Activated CD4-positive, alpha-beta T cell treated with anti-CD3 and anti-CD28 coated beads for 4 hours (primary cell): Measurements from ENCODE around the gene TMEM190.
"Not testable (repeated sequence)": the region's sequence is repeated elsewhere in the genome, so short reads cannot be mapped to it uniquely, and the experiment has no call there.

Experiments
- DNase-seq, 2 donors: peaks; one replicate each; pipeline ENCODE4 v3.0.0-alpha.2; 2020

TMEM190 gene

DNA sequence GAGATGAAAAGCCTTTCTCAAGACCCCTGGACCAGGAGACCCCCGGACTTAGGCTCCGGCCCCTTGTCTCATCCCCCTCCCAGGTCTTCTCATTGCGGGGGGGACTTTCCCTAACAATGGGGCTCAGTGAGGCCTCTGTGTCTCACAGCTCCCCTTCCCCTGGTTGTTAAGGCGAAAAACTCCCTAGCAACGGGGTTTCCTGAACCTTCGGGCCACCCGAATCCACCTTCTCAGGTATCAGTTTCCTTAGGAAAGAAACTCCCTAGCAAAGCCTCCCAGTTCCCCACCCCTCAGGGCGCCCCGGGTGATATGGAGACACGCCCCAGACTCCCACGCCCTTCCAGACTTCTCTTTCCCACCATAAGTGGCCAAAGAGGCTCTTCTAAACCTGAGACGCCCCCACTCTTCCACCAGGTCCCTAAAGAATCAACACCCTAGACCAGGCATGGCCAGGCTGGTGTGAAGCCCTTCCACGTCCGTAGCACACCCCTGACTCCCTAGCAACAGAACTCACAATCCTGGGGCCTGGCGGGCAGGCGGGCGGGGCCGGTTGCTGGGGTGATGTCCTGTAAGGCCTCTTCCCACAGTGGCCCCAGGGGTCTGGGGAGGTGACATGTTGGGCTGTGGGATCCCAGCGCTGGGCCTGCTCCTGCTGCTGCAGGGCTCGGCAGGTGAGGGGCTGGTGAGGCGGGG, at the start of gene TMEM190:
TMEM190 (plus strand) TSS at position 586 of the 693 bp plus-strand sequence; CDS start at position 614, 28 bp downstream.
- no peak for DNase-seq

DNA sequence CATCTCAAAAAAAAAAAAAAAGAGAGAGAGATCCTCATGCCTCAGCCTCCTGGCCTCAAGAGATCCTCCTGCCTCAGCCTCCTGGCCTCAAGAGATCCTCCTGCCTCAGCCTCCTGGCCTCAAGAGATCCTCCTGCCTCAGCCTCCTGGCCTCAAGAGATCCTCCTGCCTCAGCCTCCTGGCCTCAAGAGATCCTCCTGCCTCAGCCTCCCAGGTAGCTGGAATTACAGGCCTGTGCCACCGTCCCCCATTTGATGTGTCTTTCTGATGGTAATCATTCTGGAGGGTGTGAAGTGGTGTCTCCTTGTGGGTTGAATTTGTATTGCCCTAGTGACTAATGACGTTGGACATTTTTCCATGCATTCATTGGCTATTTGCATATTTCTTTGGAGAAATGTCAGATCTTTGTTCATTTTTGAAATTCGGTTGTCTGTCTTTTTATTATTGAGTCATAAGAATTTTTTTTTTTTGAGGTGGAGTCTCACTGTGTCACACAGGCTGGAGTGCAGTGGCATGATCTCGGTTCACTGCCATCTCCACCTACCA, 47.8 kb upstream of the TMEM190 start:
- not testable (repeated sequence) for DNase-seq

DNA sequence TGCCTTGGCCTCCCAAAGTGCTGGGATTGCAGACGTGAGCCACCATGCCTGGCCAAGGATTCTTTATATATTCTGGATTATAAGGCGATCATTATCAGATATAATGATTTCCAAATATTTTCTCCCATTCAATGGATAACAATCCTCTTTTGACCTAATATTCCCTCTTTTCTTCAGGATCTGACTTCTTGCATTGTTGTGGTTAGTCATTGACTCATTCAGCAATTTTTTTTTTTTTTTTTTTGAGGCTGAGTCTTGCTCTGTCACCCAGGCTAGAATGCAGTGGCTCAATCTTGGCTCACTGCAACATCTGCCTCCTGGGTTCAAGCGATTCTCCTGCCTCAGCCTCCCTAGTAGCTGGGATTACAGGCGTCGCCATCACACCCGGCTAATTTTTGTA, 46.8 kb upstream of the TMEM190 start:
- DNase-seq: not testable (repeated sequence)

DNA sequence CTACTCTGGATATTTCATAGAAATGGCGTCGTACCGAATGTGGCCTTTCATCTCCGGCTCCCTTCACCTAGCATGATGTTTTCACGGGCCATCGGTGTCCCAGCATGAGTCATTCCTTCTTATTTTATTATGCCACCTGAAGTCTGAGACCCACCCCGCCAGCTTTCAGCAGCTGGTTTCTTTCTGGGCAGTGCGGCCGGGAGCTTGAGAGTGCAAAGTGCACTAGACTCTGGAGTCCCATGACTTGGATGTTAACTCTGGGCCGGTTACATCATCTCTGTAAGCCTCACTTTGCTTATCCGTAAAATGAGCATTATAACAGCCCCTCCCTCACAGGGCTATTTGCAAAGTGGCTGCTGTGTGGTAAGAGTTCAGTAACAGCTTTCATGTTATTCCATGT, 42.8 kb upstream of the TMEM190 start:
- no peak for DNase-seq

DNA sequence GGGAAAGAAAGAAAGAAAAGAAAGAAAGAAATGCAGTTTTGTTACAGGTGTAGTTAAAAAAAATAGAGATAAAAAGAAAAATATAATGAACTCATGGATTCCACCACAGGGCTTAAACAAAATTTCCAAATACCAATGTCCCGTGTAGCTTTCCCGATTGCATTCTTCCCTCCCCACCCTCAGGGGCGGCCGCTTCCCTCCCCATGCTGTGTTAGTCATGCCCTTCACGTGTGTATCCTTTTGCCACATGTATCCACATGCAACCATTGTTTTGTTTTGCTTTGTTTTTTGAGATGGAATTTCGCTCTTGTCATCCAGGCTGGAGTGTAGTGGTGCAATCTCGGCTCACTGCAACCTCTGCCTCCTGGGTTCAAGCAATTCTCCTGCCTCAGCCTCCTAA, 40.5 kb upstream of the TMEM190 start:
- no peak for DNase-seq

- DNase-seq: peak; percentile 100
Measured at GRCh38 chr19:55339105-55339888, 37.3 kb upstream of the TMEM190 start, which contains the start of gene KMT5C. TSS of gene KMT5C (plus strand) at chr19:55339876. CDS start at chr19:55341937, 2,061 bp downstream.

DNA sequence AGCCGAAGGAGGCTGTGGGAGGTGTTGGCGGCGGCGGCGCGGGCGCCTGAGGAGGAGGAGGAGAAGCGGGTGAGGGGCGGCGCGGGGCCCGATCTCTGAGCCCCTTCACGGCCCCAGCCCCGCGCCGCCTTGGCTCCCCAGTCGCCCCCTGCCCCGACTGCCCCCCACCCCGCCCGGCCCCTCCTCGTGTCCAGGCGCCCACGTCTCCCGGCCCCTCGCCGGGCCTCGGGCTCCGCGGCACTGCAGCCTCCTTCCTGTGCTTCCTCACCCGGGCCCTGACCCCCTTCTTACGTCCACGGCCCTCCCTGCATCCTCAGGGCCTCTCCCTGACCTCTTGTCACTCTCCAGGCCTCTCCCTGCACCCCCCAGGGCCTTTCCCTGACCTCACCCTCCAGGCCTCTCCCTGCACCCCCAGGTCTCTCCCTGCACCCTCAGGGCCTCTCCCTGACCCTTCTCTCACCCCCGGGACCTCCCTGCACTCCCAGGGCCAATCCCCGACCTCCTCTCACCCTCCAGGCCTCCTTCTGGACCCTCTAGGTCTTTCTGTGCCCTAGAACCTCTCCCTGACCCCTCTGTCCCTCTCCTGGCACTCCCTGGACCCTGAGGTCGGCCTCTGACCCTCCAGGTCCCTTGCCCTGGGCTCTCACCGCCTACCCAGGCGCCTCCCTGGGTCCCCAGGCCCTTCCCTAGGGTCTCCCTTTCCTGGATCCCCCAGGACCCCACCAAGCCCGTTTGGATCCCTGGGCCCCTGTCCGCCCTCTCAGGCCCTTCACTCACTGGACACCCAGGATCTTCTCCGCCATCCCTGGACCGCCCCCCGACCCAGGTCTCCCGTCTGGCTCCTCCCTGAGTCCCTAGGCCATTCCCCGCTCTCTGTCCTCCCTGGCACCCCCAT, 36.5 kb upstream of the TMEM190 start:
- no peak for DNase-seq

- DNase-seq: no peak
Measured at GRCh38 chr19:55340784-55341147, 35.9 kb upstream of the TMEM190 start.

DNA sequence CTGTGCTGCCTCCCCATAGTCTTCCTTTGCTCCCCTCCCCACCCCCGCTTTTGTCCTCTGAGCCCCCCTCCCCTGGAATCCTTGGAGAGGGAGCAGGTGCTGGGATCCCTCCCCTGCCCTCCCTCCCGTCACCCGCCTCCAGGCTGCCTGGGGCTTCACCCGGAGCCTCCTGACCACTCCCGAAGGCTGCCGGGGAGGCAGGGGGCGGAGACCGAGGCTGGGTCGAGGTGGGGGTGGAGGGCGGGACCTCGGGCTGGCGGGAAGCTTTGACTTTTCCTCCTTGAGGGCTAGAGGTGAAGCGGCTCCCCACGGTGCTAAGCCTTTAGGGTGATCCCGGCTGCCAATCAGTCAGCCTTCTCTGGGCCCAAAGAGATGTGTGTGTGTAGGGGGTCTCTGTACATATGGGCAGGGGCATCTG, 35.4 kb upstream of the TMEM190 start:
- peak; percentile 42 to 54 for DNase-seq

- no peak for DNase-seq
Measured at GRCh38 chr19:55341595-55342531, 34.8 kb upstream of the TMEM190 start.

GRCh38 chr19:55344444-55344843, 32.2 kb upstream of the TMEM190 start:
- no peak for DNase-seq

DNA sequence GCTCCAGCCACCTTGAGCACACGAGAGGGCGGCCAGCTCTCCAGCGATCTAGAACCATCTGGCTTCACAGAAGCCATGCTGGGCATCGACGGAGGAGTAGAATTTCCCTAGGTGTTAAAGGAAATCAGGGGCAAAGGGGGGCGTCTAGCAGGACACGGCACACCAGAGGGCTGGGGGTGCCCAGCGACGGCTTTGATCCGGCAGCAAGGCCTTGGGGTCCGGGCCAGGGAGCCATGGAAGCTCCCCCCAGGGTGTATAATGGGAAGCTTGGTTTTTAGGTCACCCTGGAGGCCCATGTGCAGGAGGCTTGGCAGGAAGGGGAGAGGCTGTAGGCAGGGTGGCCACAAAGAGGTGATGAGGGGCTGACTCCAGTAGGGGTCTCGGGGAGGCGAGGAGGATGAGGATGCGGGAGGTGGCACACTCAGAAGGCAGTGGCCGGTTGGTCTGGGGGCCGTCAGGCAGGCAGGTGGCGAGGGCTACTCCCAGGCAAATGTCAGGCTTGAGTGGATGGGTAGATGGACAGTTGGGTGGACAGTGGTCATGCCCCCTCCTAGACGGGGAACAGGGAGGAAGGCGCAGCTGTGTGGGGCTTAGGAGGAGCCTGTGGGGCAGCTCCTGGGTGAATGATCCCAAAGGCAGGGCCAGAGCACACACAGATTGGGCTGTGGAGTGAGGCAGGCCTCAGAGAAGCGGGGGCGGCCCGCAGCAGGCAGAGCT, 31.4 kb upstream of the TMEM190 start:
- no peak for DNase-seq

GRCh38 chr19:55345818-55346724, 30.6 kb upstream of the TMEM190 start:
- DNase-seq: no peak

DNA sequence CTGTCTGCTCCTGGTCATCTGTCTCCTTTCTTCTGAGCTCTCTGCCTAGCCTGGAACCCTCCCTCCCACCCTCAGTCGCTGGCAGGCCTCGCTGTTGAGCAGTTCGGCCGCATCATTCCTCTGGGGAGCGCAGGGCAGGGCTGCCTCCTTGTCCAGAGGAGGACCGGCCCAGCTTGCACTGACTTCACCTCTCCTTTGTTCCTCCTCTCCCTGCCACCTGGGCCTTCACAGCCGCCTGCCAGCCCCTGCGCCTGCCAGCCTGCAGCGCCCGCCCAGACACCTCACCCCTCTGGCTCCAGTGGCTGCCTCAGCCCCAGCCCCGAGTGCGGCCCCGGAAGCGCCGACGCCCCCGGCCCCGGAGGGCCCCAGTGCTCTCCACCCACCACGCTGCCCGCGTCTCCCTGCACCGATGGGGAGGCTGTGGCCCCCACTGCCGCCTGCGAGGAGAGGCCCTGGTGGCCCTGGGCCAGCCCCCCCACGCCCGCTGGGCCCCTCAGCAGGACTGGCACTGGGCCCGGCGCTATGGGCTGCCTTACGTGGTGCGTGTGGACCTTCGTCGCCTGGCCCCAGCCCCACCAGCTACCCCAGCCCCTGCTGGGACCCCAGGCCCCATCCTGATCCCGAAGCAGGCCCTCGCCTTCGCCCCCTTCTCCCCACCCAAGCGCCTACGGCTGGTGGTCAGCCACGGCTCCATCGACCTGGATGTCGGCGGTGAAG, 29.7 kb upstream of the TMEM190 start:
- no peak for DNase-seq

DNA sequence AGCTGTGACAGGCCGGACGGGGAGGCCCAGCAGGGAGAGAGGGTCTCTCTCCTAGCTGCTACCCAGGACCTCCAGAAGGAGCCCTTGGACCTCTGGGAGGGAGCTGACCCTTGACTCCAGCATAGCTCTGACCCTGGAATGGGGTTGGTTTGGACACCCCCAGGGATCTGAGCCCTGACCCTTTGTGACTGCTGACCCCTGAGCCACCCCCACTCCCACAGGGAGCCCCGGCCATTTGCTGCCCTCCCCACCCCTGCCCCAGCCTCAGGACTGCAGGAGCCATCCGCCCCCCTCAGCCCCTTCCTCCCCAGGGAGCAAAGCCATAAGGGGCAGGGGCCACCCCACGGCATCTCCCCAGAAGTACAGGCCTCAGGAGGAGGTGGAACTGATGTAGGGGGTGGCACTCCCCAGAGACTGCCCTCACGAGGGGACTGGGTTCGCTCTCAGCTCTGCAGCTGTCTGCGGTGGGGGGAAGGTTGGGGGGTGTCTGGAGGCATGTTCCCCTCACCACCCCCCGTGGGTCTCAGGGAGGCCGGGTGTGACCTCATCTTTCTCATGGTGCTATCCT, 29.1 kb upstream of the TMEM190 start:
- no peak for DNase-seq

DNA sequence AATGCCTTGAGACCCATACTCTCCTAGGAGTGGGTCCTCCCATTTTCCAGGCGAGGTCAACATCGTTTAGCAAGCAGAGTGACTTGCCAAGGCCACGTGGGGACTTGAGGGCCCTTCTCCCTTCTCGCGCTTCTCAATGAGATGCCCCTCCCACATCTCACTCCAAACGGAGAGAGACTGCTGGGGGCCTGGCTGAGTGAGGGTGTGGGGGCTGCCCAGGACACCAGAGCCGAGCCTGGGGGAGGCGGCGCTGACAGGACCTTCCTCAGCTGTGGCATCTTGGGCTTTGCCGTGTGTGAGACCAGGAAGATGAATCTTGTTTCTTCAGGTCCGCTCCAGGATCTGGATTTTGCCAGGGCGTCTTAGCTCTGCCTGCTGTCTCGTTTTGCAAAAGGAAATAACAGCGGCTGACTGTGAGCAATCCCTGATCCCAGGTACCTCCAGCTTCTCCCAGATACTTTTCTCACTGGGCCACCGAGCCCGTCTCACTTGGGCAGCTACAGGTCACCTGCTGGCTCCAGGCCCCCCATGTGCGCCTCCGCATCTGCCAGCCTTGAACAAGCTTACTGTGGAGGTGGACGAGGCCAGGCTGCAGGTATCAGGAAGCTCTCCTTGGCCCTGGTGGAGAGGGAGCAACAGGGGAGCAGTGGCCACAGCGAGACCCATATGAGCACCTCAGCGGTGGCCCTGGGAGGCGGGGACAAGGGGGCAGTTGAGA, 28.1 kb upstream of the TMEM190 start:
- DNase-seq: no peak

- DNase-seq: no peak
Measured at GRCh38 chr19:55350620-55351315, 25.9 kb upstream of the TMEM190 start.

DNA sequence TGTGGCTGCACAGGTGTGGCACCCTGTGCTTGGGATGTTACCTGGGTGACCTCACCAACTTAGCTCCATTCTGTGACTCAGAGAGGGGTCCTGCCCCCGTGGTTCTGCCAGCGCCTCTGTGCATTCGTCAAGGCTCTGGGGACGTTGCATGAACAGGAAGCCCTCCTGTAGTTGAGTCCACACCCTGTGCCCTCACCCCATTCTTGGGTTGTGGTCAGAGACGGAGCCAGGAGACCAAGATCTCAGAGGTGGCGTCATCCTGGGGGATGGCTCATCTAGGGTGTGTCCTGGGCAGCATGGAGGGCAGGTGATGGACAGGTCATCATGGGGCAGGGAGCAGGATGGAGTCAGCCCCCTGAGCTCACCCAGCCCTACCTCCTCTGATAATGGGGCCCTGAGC, 24.6 kb upstream of the TMEM190 start:
- no peak for DNase-seq
